ENCODE measurements around the gene NMRK1. TPM values are rescaled to one million over a fixed set of nuclear protein-coding genes. Genes with fewer than 3 reads are reported as not detected.

The NMRK1 gene
- polyA plus RNA-seq, 1 donor (not counting 4 experiments of a cell fraction or from before 2014, with no cell fraction given): 24.7 TPM

DNA sequence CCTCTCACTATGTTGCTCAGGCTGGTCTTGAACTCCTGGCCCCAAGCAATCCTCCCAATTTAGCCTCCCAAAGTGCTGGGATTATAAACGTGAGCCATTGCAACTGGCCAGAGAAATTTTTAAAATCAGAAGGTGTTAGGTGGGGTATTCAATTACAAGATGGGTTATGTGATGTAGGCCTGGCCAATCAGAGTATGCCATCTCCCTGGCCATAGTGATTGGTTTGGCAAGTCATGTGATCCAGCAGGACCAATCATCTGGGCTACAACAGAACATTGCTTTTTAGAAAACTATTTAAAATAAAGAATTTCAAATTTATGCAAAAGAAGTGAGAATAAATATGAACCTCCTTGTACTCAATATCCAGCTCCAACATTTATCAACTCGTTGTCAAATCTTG, 22.4 kb downstream of the NMRK1 start:
- FAIRE-seq (no peak), DNase-seq (ENCODE audit: low read depth, low spot score) (no peak)
- H2AFZ ChIP-seq (ENCODE audit: control insufficient read depth, low read length): no peak overlapping the region
- H3K9me1 ChIP-seq (ENCODE audit: control insufficient read depth, extremely low read depth, insufficient read depth, low read length): no peaks in the 10 kb centered on the region
- TF ChIP-seq EZH2 (IDR thresholded peaks at IDR 0.05; ENCODE audit: low read length): no peak
- TF ChIP-seq, protein P1, sequence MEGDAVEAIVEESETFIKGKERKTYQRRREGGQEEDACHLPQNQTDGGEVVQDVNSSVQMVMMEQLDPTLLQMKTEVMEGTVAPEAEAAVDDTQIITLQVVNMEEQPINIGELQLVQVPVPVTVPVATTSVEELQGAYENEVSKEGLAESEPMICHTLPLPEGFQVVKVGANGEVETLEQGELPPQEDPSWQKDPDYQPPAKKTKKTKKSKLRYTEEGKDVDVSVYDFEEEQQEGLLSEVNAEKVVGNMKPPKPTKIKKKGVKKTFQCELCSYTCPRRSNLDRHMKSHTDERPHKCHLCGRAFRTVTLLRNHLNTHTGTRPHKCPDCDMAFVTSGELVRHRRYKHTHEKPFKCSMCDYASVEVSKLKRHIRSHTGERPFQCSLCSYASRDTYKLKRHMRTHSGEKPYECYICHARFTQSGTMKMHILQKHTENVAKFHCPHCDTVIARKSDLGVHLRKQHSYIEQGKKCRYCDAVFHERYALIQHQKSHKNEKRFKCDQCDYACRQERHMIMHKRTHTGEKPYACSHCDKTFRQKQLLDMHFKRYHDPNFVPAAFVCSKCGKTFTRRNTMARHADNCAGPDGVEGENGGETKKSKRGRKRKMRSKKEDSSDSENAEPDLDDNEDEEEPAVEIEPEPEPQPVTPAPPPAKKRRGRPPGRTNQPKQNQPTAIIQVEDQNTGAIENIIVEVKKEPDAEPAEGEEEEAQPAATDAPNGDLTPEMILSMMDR (optimal IDR thresholded peaks at IDR 0.05 in 1 of 3, IDR thresholded peaks at IDR 0.05 in 1 of 3, conservative IDR thresholded peaks at IDR 0.05 in 1 of 3; ENCODE audit: extremely low read depth in 1 of 3, insufficient read depth in 2 of 3, low read length in 3 of 3): no peak
- no peak overlapping the region for H3K9ac ChIP-seq (ENCODE audit: control insufficient read depth, extremely low read depth, insufficient read depth, low read length)
- H3K36me3 ChIP-seq (ENCODE audit: control insufficient read depth in 2 of 2, extremely low read depth in 1 of 2, insufficient read depth in 2 of 2, low read length in 2 of 2): peaks cover 2 to 5% of the 10 kb centered on the region in 2 experiments
- no peaks in the 10 kb centered on the region for H3K79me2 ChIP-seq (ENCODE audit: control insufficient read depth, insufficient read depth, low read length)
- no peaks in the 10 kb centered on the region for H4K20me1 ChIP-seq (ENCODE audit: control insufficient read depth, extremely low read depth, insufficient read depth, low read length)
- dilution Hi-C loops (cut with MboI; ENCODE audit: extremely low pct_ligation_motif_present, low sequenced_read_pairs): no loop called here
- no peak overlapping the region for H3K27ac ChIP-seq (ENCODE audit: control insufficient read depth, insufficient read depth, low read length)
- no peak overlapping the region for H3K4me3 ChIP-seq (ENCODE audit: control insufficient read depth in 2 of 3, extremely low read depth in 1 of 3, insufficient read depth in 2 of 3, low read depth in 1 of 3, low read length in 3 of 3)
- no peaks in the 10 kb centered on the region for H3K9me3 ChIP-seq (ENCODE audit: control insufficient read depth, low read depth, low read length)
- no peak overlapping the region for H3K4me2 ChIP-seq (ENCODE audit: control insufficient read depth, extremely low read depth, insufficient read depth, low read depth, low read length)
- H3K4me1 ChIP-seq (ENCODE audit: control insufficient read depth, extremely low read depth, insufficient read depth, low read length): peaks cover 13% of the 10 kb centered on the region
- no peaks in the 10 kb centered on the region for H3K27me3 ChIP-seq (ENCODE audit: control insufficient read depth, extremely low read depth, insufficient read depth, low read length)

DNA sequence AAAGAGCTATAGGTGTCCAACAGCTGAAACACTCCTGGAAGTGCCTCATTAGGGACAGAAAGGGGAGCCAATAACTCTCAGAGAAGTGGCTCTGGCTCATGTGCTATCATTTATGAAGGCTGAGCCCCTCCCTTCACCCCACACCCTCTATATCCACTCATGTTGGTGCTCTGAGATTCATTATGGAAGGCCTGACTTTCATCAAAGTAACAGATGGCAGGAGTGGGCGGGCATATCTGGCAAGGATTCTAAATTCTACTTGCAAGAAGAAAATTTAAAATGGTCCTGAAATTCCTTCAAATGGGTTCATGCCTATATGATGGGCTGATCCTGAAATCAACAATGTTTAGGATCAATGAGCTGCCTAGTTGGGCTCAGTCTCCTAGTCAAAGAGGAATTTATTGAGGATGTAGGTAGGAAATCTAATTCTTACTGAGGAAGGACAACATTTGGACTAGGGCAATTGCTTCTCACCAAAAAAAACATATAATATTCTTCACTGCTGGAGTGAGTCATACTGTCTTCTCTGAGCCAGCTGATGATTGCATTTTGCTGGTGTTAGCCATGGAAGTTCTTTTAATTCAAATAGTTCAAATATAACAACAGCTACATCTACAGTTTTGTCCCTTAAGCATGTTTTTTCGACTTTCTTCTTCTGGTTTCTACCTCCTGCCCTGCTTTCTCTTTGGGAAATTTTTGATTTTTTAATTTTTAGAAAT, 23.5 kb downstream of the NMRK1 start:
- H3K27me3 ChIP-seq (ENCODE audit: control insufficient read depth, extremely low read depth, insufficient read depth, low read length): no peaks in the 10 kb centered on the region
- no peak for TF ChIP-seq EZH2 (IDR thresholded peaks at IDR 0.05; ENCODE audit: low read length)
- TF ChIP-seq, protein P1 (optimal IDR thresholded peaks at IDR 0.05 in 1 of 3, IDR thresholded peaks at IDR 0.05 in 1 of 3, conservative IDR thresholded peaks at IDR 0.05 in 1 of 3; ENCODE audit: extremely low read depth in 1 of 3, insufficient read depth in 2 of 3, low read length in 3 of 3): no peak
- H4K20me1 ChIP-seq (ENCODE audit: control insufficient read depth, extremely low read depth, insufficient read depth, low read length): no peaks in the 10 kb centered on the region
- H3K9me3 ChIP-seq (ENCODE audit: control insufficient read depth, low read depth, low read length): no peaks in the 10 kb centered on the region
- no peaks in the 10 kb centered on the region for H3K9me1 ChIP-seq (ENCODE audit: control insufficient read depth, extremely low read depth, insufficient read depth, low read length)
- FAIRE-seq: no peak
- H3K4me2 ChIP-seq (ENCODE audit: control insufficient read depth, extremely low read depth, insufficient read depth, low read depth, low read length): peak overlapping the region; percentile 6
- DNase-seq (ENCODE audit: low read depth, low spot score): no peak
- no peak overlapping the region for H3K27ac ChIP-seq (ENCODE audit: control insufficient read depth, insufficient read depth, low read length)
- no peak overlapping the region for H3K4me3 ChIP-seq (ENCODE audit: control insufficient read depth in 2 of 3, extremely low read depth in 1 of 3, insufficient read depth in 2 of 3, low read depth in 1 of 3, low read length in 3 of 3)
- dilution Hi-C loops (cut with MboI; ENCODE audit: extremely low pct_ligation_motif_present, low sequenced_read_pairs): no loop called here
- H2AFZ ChIP-seq (ENCODE audit: control insufficient read depth, low read length): no peak overlapping the region
- H3K36me3 ChIP-seq (ENCODE audit: control insufficient read depth in 2 of 2, extremely low read depth in 1 of 2, insufficient read depth in 2 of 2, low read length in 2 of 2): peaks cover 2 to 5% of the 10 kb centered on the region in 2 experiments
- no peak overlapping the region for H3K9ac ChIP-seq (ENCODE audit: control insufficient read depth, extremely low read depth, insufficient read depth, low read length)
- H3K79me2 ChIP-seq (ENCODE audit: control insufficient read depth, insufficient read depth, low read length): no peaks in the 10 kb centered on the region
- peaks cover 13% of the 10 kb centered on the region for H3K4me1 ChIP-seq (ENCODE audit: control insufficient read depth, extremely low read depth, insufficient read depth, low read length)

Data from keratinocyte (primary cell).